Stimulated activated CD8-positive, alpha-beta memory T cell treated with anti-CD3 and anti-CD28 coated beads, Interleukin-12 subunit alpha, Interleukin-12 subunit beta, amount 100 ng/mL, for 4 hours (primary cell): ENCODE data around the gene SUN5.

ENCODE experiments used
- DNase-seq: peaks from one replicate; pipeline ENCODE4 v3.0.0-alpha.2; 2020; ENCODE audit warnings: low read depth

The SUN5 gene

DNA sequence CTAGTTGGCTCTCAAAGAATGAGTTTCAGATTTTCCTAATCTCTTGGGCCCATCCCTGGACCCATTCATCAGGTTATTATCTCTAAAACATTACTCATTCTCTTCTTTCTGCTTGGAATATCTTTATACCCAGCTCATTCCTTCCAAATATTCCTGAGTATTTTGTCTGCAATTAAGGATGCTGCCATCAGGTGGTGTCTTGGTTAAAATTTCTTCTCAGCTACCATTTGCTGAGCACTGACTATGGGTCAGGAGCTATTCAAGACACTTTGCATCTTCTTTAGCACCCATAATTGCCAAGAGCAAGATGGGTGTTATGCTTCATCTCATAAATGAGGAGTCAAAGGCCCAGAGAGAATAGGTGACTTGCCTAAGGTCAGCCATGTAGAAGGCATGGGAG, 8.4 kb downstream of the SUN5 start:
- DNase-seq, result no peak

DNA sequence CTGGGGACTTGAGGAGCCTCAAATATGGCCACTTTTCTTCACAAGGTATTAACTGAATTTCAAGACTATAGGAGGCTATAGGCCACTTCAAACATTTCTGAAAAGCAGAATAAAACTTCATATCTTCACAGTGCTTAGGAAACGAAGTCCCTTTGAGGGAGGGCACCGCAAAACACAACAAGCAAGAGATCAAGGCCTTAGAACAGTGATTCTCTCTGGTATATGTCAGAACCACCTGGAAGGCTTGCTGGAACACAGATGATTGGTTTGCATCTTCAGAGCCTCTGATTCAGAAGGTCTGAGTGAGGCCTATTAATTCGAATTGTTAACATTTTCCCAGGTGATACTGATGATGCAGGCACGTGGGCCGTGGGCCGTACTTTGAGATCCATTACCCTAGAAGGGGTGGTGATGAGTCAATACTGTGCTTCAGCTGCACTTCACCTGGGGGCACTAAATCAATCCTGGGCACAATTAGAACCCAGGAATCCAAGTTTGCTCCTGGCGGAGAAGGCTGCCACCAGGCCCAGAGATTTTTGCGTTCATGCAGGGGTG, 10.7 kb downstream of the SUN5 start:
- DNase-seq, result no peak

DNA sequence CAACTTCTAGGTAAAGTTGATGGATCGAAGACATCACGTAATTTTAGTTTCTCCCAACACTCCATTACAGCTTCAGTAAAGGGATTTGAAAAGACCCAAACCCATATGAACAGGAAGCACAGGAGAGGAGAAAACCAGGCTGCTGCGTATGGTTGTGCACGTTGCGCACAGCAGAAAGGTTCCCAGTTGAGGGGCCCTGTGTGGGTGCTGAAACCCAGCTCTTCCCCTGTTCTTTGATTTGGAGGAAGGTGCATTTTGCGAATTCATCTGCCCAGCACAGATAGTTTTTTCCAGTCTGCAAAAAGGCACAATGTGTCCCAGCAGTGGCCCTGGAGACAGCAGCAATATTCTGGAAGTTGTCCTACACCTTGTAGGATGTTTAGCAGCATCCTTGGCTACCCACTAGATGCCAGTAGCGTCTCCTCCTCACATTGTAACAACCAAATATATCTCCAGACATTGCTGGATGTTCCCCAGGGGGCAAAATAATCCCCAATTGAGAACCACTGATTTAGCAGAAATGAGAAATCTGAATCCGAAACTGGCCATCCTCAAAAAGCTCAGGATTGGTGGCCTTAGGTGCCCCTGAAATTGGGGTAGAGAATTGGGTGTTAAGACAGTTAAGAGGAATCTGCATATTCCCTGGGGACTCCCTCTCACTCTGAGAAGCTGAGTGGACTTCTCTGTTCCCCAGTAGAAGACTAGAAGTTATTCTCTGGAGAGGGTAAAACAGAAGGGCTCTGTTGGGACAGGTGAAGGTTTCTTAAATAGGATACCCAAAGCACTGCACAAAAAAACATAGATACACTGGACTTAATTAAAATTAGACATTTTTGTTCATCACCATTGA, 12.2 kb downstream of the SUN5 start:
- no peak for DNase-seq

DNA sequence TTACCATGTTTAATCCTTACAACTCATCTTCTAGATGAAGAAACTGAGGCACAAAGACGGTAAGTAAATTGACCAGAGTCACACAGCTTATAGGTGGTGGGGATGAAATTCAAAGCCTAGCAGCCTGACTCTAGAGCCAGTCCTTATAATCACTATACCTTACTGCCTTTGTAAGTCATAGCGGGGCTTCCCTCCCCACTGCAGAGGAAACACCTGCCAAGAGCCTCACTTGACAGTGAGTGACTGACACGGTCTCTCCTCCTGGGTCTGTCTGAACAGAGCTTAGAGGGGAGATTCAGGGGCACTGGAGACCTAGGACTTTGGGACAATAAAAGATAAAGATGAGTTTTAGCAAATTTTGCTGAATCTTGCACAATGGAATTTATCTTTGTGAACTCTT, 12.8 kb downstream of the SUN5 start:
- DNase-seq, result no peak

DNA sequence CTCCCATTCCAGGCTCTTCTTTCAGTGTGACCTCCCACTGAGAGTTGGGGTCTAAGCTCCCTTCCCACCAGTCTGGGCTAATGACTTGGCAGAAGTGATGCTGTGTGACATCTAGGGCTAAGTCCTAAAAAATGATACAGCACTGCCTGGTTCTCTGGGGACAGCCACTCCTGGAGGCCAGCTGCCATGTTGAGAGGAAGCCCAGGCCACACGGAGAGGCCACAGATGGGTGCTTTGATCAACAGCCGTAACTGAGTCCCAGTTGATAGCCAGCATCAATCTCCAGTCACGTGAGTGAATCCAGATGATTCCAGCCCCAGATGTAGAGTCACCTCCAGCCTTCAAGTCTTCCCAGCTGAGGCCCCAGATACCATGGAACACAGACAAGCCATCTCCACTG, 13.8 kb downstream of the SUN5 start:
- DNase-seq, result no peak

DNA sequence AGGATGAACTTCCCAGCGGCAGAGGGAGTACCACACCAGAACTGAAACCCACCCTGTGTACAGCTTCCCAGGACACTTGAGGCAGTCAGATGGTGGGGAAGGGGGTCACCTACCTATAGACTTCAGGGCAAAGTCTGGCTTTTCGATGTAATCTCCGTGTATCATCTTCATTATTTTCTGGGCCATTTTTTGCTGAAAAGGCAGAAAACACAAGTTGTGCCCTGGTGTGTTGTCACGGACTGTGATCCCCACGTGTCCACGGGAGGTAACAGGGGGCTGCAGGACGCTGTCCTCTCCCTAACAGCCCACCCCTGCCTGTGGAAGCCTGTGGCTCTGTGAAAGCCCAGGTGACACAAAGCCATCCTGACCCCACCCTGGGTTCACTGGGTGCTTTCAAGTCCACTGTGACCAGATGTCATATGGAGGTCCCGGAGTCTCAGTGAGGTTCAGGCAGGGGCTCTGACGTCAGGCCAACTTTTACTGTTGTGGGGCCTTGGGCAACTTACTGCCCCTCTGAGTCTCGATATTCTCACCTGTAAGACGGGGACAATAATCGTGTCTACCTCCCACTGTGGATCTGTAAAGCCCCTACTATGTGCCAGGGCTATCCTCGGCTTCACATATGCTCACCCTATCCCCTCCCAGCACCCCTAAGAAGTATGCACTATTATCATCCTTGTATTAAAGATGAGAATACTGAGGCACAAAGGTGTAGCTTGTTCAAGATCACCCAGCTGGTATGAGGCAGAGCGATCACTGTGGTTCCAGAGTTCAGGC, 14.5 kb downstream of the SUN5 start:
- DNase-seq, result no peak

DNA sequence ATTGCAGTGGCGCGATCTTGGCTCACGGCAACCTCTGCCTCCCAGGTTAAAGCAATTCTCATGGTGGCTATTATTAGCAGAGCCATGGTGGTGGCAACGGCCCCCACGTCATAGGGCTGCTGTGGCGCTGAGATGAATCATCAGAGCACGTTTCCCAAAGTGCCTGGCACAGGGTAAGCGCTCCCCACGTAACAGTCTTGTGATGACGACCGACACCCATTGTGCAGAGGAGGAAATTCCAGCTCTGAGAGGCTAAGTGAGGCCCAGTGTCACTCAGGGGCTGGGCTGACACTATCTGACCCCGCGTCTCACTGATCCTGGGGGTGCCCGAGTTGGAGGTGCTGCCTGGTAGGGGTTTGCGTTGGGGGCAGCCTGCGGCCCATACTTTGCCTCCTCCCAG, 16.2 kb downstream of the SUN5 start:
- DNase-seq, result no peak

DNA sequence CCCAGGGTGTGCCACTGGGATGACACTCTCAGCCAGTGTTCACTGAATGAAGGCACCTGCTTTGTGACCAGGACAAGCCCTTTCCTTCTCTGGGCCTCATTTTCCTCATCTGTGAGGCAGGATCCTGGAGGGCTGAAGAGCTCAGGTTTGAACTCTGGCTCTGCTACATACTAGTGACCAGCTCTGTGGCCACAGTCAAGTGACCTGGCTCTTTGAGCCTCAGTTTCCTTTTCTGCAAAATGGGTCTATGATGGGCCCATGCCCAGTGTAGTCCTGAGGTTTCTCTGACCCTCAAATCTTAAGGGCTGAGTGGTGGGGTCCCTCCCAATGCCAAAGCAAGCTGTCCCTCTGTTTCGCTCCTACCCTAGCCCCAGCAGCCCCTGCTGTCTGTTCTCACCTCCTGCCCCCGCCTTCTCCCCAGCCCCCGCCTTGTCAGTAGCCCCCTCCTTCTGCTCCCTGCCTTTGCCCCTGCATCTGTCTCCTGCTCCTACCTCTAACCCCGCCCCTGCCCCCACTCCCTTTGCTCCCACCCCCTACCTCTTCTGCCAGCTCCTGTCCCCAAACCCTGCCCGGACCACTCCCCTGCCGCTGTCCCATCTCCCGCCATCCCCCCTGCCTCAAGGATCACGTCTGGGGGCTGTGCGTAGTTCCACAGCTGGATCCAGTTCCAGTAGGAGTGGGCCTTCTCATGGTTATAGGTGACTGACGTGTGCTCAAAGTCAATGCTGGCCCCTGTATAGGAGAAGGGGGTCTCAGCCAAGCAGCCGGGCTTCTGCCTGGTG, 17.0 kb downstream of the SUN5 start:
- DNase-seq, result no peak

DNA sequence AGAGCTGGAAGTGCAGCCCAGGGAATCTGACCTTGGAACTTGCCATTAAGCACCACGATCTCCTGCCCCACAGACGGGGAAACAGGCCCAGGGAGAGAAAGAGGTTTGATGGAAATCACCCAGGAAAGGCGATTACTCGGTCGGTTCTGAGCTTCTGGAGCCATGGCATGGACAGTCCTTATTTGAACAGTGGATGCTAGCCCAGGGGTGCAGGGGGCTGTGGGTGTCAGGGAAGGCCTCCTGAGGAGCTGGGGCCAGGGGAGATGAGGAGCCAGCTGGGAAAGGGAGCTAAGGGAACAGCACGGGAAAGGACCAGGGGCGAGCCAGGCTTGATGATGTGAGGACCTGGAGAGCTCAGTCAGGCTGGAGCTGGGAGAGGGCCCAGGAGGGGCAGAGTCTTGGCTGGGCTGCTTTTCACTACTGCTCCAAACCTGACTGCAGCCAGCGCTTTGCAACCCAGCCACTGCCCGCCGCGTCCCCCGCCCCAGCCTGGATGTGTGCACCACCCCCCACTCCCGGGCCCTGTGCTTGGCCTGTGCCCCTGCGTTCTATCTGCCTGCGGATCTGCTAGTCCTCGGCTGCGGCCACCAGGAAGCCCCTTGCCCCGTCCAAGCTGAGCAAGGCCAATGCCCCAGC, 17.8 kb downstream of the SUN5 start:
- DNase-seq, result no peak

DNA sequence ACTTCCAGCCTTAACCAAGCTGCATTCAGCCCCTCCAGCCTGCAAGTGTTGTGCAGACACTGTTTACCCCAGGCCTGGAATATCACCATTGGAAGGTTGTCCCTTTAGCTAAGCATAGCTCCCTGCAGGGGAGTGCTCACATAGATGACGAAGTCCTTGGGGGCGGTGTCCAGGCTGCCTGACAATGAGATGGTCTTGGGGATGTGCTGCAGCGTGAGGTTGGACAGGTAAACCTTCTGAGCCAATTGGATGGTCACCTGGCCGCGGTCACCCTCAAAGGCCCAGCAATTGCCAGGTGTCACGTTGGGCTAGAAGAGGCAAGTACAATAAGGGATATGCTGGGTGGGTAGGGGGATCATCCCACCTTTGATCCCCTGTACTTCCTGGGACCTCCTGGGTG, 18.6 kb downstream of the SUN5 start:
- DNase-seq, result no peak

DNA sequence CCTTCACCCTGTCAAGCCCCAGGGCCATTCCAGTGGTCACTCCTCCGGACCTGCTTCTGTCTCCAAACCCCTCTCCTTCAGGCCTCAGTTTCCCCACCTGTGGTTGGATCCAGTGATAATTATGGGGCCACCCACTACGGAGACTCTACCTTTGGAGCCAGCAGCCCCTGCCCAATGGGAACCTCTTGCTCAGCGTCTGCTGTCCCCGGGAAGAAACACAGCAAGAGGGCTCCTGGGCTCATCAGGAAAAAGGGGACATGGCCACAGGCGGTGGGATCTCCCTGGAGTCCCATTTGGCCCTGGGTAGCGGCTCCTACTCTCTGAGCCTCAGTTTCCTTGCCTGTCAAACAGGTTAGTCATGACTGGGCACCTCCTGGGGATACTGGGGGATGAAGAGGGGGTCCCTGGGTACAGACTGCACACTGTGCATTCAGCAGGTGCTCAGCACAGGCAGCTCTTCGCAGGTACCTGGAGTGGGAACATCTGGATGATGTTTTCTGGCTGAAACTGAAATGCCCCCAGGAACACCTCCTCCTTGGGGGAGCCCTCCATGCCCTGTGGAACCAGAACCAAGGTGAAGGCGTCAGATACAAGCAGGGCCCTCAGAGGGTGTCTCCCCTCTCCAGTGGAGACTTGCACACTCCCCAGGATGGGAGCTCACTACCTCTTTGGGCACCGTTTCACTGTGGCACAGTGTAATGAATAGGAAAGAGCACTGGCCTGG, 19.4 kb downstream of the SUN5 start:
- DNase-seq, result no peak

DNA sequence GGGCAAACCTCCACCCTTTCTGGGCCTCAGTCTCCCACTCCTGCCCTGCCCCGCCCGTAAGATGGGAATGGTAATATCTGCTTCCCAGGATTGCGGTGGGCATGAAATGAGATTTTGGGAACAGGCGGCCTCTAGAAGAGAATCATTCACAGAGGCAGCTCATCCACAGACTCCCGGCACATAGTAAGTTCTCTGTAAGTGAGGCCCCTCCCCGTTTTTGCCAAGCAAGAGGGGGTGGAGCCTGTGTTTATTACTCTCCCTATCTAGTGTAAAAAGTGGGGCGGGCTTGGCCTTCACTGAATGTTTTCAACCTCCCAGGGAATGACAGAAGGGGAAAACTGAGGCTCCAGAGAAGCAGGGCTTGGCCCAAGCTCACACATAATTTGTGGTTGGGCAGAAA, 20.0 kb downstream of the SUN5 start:
- no peak for DNase-seq

DNA sequence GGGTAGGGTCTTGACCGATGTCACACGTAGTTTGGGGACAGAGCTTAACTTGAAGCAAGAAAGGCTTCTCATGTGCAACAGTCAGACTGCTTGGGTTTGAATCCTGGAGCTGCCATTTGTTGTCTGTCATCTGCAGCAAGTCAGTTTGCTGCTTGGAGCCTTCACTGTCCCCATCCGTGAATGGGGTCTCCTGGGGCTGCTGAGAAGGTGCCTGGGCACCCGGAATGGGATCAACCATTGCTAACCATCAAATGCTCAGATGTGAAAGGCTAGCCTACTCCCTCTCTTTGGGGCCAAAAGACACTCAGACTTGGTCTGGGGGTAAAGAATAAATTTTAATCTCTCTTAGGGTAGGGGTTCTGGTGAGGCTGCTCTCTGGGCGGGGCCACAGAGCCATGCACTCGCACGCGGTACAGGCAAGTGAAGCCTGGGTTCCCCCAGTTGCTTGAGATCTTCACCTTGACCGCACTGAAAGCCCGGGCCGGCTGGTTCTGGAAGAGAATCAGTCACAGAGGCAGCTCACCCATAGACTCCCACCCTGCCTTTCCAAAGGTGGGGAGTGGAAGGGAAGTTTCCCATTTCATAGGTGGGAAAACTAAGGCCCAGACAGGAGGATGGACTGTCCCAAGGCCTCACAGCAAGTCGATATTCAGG, 20.6 kb downstream of the SUN5 start:
- DNase-seq, result no peak

DNA sequence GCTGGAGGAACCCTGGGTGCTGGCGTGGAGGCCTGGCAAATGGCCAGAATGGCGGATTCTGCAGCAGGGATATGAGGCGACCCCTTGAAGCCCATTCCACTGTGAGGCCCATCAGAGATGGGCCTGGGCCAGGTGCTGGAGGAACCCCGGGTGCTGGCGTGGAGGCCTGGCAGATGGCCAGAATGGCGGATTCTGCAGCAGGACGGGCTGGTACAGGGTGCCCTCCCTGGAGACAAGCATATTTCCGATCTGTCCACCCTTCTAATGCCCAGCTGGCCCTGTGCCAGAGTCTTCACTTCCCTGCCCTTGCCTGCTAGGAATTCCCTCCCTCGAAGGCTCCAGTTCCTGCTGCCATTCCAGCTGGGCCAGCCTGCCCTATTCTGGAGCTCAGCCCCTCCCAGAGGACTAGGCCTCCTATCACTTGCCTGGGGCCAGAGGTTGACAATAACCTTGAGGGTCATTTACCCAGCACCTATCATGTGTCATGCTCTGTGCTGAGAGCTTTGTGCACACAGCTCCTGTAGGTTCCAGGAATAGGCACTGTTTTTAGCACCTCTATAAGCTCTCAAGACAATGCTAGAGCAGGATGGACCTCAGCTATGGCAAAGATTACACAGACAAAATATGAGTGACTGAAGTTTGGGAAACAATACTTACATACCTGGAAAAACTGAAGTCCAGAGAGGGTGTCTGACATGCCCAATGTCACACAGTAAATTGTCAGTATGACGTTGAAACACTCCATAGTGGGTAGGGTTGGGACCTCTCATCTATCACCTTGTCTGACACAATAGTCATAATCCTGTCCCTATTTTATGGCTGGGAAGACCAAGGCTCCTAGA, 21.4 kb downstream of the SUN5 start:
- no peak for DNase-seq

DNA sequence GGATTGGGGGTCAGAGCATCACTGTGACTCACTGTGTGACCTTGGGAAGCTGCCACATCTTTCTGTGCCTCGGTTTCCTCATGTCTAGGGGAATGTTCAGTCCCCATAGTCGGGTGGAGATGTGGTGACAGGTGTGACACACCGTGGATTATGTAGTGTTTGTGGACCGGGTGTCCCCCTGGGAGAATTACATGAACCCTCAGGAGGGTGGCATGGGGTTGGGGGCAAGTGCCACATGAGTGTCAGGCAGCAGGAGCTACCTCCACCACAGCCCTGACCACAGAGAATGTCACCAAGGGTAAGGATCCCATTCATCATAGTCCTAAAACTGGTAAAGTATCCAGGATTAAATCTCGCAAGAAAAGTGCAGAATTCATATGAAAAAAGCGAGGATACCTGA, 23.2 kb downstream of the SUN5 start:
- DNase-seq, result no peak

DNA sequence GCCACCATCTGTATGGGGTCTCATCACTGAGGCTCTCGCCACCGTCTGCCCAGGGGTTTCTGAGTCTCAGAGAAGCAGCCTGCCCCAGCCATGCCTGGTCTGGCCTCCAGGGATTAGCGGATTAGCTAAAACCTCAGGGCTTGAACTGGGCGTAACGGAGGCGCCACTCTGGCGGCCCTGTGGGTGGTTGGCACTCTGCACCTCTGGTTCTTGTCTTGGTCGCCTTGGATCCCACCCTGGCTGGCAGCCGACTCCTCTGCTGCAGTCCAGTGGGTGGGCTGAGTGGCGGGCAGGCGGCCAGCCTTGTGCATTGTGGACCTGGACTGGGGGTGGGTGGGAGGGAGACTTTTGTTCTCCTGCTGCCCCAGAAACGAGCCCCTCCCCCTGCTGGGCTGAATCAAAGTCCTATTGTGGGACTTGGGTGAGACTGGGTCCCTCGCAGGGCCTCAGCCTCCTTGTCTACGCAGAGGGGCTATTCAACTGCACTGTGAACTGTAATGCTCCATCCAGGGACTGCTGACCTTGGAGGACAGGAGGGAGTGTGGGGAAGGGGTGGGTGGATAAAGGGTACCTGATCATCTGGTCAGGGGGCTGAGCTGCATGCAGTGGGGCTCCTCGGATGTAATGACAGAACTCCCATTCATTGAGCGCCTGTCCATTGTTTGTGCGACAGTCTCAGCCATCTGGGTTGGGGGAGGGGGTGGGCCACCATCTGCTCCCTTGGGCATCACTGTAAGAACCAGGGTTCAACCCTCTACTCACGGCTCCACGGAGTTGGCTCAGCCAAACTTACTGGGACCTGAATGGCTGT, 23.9 kb downstream of the SUN5 start:
- no peak for DNase-seq

DNA sequence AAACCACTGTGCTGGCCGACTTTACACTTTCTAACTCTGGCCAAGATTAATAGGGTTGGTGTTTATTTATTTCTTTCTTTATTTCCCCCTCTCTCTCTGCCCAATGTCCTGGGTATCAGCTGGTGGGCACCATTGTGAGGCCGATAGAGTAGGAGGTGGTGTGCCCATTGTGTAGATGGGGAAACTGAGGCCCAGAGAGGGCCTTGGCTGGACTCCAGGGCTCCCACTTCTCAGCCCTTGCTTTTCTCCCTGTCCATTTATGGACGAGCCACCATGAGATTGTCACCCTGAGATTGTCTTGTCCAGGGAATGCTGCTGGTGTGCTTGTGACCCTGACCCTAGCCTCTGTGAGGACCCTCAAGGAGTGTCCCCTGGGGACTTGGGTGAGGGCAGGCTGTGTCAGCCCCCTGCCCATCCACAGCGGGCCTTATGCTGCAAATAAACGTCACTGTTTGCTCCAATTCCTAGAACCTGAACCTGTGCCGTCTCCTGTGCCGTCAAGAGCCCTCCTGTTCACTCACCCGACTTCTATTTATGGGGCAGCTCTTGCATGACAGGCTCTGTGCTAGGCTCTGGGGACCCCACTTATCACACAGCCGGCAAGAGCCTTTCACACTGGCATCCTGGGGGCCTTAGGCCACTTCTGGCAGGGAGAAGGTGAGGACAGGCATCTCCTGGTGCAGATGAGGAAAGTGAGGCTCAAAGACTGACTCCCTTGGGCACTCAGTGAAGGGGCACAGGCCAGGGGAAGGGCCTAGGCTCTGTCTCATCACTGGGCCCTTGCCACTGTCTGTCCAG, 24.8 kb downstream of the SUN5 start:
- DNase-seq, result no peak

DNA sequence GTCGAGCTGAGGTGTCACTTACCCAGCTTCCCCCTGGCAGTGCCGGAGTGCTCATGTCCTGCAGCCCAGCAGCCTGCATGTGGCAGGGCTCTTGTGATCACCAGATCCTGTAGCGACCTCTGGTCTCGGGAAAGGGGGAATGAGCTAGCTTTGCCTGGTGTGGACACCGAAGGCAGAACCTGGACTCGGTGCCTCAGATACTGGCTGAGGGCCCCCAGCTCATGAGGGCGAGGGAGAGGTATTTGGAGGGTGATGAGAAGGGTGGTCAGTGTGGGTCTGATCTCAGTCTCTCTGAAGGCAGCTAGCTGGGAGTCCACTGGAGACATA, 26.3 kb downstream of the SUN5 start:
- DNase-seq, result no peak
